ENCODE measurements around the gene TLK2. TPM values are rescaled to one million over a fixed set of nuclear protein-coding genes. Genes with fewer than 3 reads are reported as not detected.

Gene TLK2
- total RNA-seq, 1 experiment from 2014 or later: 54.6 TPM

DNA sequence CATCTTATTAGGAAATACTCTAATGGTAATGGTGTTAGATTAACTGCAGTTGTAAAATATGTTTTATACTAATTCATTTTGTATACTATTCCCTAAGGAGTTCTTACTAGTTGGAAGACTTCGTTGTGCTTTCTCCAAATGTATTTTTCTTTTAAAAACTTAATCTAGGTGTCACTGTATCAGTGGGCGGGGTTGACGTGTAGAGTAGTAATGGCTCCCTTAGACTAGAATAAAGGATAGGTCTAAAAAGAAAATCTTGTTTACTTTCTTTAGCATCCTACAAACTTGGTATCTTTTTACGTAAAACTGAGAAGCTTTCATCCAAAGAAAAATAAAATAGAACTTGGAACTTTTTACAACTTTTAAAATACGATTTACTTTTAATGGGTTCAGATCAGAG is 93.9 kb downstream of the TLK2 start:
- CTCF ChIA-PET: no interaction called here
- intact Hi-C loops (cut with micrococcal nuclease; ENCODE audit: unreplicated experiment): no loop called here
- H3K27ac ChIP-seq (ENCODE audit: low read length): no peak overlapping the region
- no peak overlapping the region for H3K4me3 ChIP-seq (ENCODE audit: low read depth in 2 of 2, low read length in 2 of 2)
- in situ Hi-C loops (cut with HindIII; ENCODE audit: low pct_unique_long_range_greater_than_20kb, low sequenced_read_pairs): no loop called here
- no peaks in the 10 kb centered on the region for H3K4me1 ChIP-seq (ENCODE audit: control insufficient read depth, insufficient read depth, low read length)
- no TSS peak for BruUV-seq (replicated peaks)
- ATAC-seq: no peak
- H3K36me3 ChIP-seq (ENCODE audit: control insufficient read depth, insufficient read depth, low read length): peaks cover 12% of the 10 kb centered on the region
- DNase-seq (ENCODE audit: low read depth, low spot score): no peak
- H3K27me3 ChIP-seq (ENCODE audit: control insufficient read depth, insufficient read depth, low read length): no peaks in the 10 kb centered on the region
- POLR2A ChIA-PET: no interaction called here
- TF ChIP-seq POLR2AphosphoS5 (IDR thresholded peaks at IDR 0.05; ENCODE audit: low read depth, low read length) (no peak), TCF7L2 (IDR thresholded peaks at IDR 0.05; ENCODE audit: low read depth, low read length) (no peak), SIN3A (IDR thresholded peaks at IDR 0.05; ENCODE audit: borderline replicate concordance, insufficient read depth, low read depth, low read length) (no peak)
- TF ChIP-seq, protein P1, sequence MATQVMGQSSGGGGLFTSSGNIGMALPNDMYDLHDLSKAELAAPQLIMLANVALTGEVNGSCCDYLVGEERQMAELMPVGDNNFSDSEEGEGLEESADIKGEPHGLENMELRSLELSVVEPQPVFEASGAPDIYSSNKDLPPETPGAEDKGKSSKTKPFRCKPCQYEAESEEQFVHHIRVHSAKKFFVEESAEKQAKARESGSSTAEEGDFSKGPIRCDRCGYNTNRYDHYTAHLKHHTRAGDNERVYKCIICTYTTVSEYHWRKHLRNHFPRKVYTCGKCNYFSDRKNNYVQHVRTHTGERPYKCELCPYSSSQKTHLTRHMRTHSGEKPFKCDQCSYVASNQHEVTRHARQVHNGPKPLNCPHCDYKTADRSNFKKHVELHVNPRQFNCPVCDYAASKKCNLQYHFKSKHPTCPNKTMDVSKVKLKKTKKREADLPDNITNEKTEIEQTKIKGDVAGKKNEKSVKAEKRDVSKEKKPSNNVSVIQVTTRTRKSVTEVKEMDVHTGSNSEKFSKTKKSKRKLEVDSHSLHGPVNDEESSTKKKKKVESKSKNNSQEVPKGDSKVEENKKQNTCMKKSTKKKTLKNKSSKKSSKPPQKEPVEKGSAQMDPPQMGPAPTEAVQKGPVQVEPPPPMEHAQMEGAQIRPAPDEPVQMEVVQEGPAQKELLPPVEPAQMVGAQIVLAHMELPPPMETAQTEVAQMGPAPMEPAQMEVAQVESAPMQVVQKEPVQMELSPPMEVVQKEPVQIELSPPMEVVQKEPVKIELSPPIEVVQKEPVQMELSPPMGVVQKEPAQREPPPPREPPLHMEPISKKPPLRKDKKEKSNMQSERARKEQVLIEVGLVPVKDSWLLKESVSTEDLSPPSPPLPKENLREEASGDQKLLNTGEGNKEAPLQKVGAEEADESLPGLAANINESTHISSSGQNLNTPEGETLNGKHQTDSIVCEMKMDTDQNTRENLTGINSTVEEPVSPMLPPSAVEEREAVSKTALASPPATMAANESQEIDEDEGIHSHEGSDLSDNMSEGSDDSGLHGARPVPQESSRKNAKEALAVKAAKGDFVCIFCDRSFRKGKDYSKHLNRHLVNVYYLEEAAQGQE (IDR thresholded peaks at IDR 0.05; ENCODE audit: insufficient read depth in 1 of 2, low read depth in 2 of 2, low read length in 1 of 2): no peak
- TF ChIP-seq, protein P2, sequence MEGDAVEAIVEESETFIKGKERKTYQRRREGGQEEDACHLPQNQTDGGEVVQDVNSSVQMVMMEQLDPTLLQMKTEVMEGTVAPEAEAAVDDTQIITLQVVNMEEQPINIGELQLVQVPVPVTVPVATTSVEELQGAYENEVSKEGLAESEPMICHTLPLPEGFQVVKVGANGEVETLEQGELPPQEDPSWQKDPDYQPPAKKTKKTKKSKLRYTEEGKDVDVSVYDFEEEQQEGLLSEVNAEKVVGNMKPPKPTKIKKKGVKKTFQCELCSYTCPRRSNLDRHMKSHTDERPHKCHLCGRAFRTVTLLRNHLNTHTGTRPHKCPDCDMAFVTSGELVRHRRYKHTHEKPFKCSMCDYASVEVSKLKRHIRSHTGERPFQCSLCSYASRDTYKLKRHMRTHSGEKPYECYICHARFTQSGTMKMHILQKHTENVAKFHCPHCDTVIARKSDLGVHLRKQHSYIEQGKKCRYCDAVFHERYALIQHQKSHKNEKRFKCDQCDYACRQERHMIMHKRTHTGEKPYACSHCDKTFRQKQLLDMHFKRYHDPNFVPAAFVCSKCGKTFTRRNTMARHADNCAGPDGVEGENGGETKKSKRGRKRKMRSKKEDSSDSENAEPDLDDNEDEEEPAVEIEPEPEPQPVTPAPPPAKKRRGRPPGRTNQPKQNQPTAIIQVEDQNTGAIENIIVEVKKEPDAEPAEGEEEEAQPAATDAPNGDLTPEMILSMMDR (IDR thresholded peaks at IDR 0.05): no peak
- H3K9me3 ChIP-seq (ENCODE audit: control insufficient read depth, insufficient read depth, low read depth, low read length): no peaks in the 10 kb centered on the region

DNA sequence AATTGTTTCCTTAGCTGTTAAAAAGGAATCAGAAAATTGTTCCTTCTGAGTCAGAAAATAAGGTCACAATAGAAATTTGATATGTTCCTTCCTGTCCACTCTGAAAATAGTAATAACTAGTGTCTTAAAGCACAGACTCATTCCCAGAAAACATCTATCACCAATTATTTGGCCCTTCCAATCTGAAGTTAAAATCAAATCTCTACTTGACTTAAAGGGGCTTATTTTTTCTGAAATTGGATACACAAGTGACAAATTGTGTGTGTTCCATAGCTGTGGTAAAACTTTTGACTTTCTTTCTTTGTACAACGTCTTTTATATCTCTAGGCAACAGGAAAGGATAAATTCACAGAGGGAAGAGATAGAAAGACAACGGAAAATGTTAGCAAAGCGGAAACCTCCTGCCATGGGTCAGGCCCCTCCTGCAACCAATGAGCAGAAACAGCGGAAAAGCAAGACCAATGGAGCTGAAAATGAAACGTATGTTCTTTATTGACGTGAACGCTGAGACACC is 94.3 kb downstream of the TLK2 start:
- H3K36me3 ChIP-seq (ENCODE audit: control insufficient read depth, insufficient read depth, low read length): peaks cover 12% of the 10 kb centered on the region
- H3K4me3 ChIP-seq (ENCODE audit: low read depth in 2 of 2, low read length in 2 of 2): no peak overlapping the region
- no peaks in the 10 kb centered on the region for H3K9me3 ChIP-seq (ENCODE audit: control insufficient read depth, insufficient read depth, low read depth, low read length)
- no peak for TF ChIP-seq SIN3A (IDR thresholded peaks at IDR 0.05; ENCODE audit: borderline replicate concordance, insufficient read depth, low read depth, low read length)
- TF ChIP-seq POLR2AphosphoS5 (IDR thresholded peaks at IDR 0.05; ENCODE audit: low read depth, low read length): no peak
- TF ChIP-seq, protein P2 (IDR thresholded peaks at IDR 0.05): no peak
- TF ChIP-seq, protein P1 (IDR thresholded peaks at IDR 0.05; ENCODE audit: insufficient read depth in 1 of 2, low read depth in 2 of 2, low read length in 1 of 2): no peak
- no peak for TF ChIP-seq TCF7L2 (IDR thresholded peaks at IDR 0.05; ENCODE audit: low read depth, low read length)
- ATAC-seq: no peak
- TSS peak; percentile 17 for BruUV-seq (replicated peaks)
- no peak for DNase-seq (ENCODE audit: low read depth, low spot score)
- POLR2A ChIA-PET: no interaction called here
- H3K27ac ChIP-seq (ENCODE audit: low read length): no peak overlapping the region
- no peaks in the 10 kb centered on the region for H3K4me1 ChIP-seq (ENCODE audit: control insufficient read depth, insufficient read depth, low read length)
- H3K27me3 ChIP-seq (ENCODE audit: control insufficient read depth, insufficient read depth, low read length): no peaks in the 10 kb centered on the region
- CTCF ChIA-PET: no interaction called here
- intact Hi-C loops (cut with micrococcal nuclease; ENCODE audit: unreplicated experiment): no loop called here
- in situ Hi-C loops (cut with HindIII; ENCODE audit: low pct_unique_long_range_greater_than_20kb, low sequenced_read_pairs): no loop called here

Measured in Panc1 (cell line).